HG03159 (cell line): ENCODE results near the gene EPHA3.
"Not testable (repeated sequence)": the region's sequence is repeated elsewhere in the genome, so short reads cannot be mapped to it uniquely, and the experiment has no call there.

ENCODE experiments used
- ATAC-seq: cut with Tn5 transposase; IDR thresholded peaks from one replicate; pipeline ENCODE4 v1.9.1; 2021; ENCODE audit warnings: mild to moderate bottlenecking, moderate library complexity; ENCODE audit not compliant: unreplicated experiment

Gene EPHA3

DNA sequence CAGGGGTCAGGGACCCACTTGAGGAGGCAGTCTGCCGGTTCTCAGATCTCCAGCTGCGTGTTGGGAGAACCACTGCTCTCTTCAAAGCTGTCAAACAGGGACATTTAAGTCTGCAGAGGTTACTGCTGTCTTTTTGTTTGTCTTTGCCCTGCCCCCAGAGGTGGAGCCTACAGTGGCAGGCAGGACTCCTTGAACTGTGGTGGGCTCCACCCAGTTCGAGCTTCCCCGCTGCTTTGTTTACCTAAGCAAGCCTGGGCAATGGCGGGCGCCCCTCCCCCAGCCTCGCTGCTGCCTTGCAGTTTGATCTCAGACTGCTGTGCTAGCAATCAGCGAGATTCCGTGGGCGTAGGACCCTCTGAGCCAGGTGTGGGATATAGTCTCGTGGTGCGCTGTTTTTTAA, 243.5 kb downstream of the EPHA3 start:
- not testable (repeated sequence) for ATAC-seq

DNA sequence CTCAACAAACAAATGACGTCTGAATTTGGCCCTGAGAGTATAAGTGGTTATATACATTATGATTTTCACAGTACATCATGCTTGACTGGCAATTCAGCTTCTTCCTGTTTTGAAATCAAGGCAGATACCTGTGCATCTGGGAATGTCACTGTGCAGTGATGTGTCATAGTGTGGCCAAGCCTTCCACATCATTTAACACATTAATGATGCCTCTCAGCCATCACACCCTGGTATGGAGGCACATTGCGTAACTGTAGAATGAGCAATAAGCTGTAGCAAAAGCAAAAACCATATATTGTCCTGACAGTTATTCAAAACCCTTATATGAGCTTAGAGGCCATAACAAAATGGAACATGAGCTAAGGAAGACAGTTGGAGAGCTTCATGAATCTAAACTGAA, 246.0 kb downstream of the EPHA3 start:
- ATAC-seq: no peak

DNA sequence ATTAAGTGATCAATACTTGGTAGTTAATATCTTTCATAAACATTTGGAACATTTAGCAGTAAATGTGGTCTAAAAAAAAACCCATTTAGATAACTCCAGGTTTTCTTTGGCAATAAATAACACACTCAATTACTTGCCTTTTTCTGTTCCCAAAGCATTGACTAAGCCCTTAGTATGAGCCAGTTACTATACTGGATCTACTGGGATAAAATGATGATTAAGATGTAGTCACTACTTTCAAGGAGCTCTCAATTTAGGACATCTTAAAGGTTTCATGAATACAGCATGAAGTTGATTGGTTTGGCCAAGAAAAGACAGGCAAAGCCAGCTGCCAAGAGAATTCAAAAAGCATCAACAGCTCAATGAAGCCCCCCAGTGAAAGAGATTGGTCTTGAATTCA, 250.9 kb downstream of the EPHA3 start:
- no peak for ATAC-seq

DNA sequence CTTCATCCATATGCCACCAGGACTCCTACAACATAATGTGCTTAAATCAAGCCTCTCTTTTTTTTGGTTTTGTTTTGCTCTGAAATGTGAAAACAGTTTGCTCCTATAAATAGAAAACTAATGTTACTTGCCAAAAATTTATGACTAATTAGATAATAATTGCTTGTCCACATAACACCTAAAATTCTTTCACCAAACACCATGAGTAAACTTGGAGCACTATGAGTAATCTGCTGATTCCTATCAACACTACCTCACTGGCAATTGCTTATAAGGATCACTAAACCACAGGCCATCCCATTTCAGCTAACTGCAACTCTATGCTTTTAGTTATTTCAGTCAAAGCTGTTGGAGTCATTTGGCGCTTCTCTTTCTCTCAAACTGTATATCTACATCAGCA, 252.7 kb downstream of the EPHA3 start:
- no peak for ATAC-seq

DNA sequence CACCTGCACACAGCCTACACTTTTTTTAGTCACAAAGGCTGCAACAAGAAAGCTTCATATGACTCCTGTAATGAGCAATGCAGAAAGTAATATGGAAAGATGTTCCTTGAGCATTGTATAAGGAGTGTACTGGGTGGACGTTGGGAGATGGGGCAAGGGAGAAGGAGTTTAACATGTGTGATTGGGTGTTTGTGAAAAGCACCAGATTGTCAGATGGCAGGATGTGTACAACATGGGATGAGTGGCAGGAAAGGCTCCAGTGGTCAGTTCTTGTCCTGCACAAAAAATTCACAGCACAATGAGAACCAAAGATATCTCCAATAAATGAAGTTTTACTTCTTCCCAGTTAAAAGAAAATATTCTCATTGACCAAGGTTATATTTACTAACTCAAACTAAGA, 255.1 kb downstream of the EPHA3 start:
- ATAC-seq: no peak

DNA sequence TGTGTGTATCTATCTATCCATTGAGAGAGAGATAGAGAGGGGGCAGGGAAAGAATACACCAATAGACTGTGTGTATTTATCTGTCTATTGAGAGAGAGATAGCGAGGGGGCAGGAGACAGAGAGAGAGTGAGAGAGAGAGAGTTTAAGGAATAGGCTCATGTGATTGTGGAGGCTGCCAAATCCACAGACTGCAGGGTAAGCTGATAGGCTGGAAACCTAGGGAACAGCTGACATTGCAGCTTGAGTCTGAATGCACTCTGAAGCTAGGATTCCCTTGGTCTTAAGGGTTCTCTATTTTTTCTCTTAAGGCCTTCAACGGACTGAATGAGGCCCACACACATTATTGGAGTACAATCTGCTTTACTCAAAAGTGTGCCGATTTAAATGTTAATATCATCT, 255.8 kb downstream of the EPHA3 start:
- no peak for ATAC-seq

DNA sequence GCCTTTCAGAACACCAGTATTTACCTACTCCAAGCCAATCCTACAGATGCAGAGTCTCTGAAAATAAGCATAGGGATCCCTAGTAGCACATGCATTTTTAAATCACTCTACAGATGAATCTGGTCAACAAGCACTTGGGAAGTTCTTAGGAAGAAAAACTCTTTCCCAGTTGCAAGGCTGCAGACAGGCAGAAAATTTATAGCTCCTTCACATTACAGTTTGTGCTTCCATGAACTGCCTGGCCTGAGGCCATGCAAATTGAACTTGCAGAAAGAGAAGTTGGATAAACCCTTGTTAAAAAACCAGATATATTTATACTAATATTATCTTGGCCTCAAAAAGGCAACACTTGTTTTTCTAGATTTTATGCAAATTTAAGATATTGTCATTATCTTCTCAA, 256.9 kb downstream of the EPHA3 start:
- no peak for ATAC-seq

DNA sequence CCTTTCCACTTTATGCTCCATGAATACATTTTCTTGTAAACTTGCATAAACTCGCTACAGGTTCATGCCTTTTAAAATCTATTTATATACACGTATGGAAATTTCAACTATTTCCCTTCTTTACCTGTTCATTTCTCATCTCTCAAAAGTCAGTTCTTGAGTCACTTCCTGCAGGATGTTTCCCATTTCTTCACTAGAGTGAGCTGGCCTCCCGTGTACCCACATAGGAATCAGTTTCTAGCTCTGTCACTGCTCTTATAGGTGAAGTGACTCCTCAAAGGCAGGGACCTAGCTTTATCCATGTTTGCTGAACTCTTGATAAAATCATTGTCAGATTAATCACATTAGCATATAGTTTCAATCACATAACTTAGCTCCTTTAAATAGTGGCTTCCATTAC, 259.7 kb downstream of the EPHA3 start:
- no peak for ATAC-seq

DNA sequence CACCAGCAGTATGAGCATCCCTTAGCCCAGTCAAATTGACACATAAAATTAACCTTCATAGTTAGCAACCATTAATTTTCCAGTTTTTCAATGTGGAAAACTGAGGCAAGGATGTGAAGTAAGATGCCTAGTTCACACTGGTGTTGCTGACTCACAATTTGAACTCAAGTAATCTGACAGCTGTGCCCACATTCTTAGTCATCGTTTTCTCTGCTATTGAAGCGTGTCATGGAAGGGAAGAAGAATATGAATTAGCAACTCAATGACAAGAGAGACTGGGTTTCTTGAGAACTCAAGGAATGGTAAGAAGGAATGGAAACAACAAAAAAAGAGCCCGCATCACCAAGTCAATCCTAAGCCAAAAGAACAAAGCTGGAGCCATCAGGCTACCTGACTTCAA, 261.4 kb downstream of the EPHA3 start:
- ATAC-seq: no peak

DNA sequence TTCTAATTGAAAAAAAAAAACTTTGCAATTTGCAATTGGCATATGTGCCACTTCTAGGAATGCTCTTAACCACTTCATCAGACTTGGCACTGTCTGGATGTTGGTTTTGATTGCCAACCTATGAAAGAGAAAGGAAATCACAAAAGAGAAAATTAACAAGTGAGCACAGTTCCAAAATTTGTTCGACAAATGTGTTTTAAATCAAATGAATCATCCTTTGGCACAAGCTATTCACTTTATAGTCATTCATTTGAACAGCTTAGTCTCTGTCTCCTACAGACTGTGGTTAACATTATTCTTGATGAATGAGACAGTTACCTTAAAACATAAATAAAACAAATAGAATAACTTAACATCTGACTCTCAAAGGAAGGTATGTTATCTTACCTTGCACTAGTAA, 265.0 kb downstream of the EPHA3 start:
- no peak for ATAC-seq

DNA sequence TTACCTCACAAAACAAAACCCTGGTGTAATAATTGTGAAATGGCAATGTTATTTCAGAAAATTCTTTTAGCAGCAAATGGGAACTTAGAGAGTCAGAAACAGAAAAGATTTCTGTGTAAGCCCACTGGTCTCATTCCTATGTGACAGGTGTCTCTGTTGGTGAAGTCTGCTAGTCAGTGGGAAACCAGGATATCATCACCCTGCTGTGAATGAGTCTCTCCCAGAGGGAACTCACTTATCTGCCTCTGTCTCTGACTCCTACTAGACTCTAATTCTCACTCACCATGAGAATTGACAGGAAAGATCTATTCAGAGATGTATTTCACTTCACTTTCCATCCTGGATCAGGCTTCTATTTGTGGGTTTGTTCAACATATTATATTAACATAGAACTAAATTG, 266.0 kb downstream of the EPHA3 start:
- no peak for ATAC-seq

DNA sequence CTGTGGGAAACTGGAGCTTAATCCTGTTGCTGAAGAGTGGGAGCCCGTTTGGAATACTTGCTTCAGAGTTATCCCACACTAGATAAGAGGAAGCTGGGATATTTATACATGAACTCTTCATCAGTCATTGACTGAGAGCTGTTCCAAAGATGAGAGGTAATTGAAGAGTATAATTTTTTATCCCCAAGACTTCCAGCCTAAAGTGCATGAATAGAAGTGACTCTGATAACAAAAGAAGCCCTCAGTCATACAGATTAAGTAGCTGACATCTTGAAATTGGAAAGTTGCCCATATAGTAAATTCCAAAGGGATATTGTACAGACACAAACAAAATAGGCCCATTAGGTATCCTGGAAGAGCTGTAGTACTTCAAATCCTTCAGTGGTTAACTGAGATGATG, 268.0 kb downstream of the EPHA3 start:
- ATAC-seq: no peak

DNA sequence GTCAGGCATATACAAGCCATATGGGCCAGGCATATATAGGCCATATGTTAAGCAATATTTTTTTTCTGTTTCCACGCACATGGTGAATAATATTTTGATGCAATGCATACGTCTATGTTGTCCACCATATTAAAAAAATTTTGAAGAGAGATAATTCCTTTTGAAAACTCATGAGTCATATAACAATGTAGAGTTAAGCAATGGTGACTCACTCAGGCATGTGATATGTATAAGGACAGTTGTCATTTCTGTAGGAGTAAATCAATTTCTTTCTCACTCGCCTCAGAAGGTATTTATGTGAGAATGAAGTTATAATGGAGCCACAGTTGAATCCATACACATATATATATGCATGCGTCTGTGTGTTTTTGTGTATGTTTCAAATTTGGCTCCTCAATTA, 272.6 kb downstream of the EPHA3 start:
- no peak for ATAC-seq

DNA sequence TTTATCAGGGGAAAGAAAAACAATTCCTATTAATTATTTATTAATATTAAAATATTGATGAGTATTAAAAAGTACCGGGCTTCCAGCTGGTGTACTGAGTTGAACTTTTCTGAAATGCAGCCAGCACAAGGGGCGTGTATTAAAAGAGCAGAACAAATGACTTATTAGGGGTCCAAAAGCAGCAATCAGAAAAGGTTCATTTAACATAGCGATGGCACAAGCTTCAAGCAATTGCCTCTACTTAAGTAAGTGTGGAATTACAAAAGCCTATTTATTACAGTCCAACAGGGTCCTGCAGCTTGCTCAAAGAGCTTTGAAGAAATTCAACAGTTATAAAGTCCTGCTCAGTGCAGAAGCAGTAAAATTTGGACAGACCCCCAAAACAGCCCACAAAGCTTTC, 285.6 kb downstream of the EPHA3 start:
- no peak for ATAC-seq

DNA sequence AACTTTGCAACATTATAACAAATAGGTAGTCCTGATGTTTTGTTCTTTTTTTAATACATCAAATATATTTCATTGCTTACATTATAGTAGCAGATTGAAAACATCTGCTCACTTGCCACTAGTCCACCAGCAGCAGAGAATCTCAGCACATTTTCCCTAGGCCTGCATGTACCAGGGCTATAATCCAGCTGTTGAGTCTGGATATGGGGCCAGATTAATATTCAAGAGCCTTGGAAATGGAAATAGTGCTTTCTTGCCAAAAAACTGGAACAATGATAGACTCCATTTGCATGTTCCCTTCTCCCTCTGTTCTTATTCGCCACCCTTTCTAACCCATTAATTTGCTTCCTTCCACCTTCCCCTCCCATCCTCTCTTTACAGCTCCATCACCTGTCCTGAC, 288.0 kb downstream of the EPHA3 start:
- no peak for ATAC-seq

DNA sequence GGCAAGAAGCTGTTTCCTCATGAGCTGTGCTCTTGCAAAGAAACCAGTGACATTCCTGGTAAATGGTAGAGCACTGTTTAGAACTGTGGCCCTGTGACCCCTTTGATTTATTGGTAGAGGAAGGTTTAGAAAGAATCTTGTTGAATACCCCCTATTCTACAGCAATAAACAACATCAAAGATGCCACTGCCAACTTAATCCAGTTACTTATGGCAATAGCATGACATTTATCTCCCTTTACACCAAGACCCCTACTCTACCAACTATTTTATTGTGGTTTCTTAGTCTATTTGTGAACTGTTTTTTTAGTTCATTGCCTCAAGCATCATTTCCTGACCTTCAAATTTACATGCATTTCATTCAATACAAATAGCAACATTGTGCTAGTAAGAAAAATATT, 288.6 kb downstream of the EPHA3 start:
- ATAC-seq: no peak

DNA sequence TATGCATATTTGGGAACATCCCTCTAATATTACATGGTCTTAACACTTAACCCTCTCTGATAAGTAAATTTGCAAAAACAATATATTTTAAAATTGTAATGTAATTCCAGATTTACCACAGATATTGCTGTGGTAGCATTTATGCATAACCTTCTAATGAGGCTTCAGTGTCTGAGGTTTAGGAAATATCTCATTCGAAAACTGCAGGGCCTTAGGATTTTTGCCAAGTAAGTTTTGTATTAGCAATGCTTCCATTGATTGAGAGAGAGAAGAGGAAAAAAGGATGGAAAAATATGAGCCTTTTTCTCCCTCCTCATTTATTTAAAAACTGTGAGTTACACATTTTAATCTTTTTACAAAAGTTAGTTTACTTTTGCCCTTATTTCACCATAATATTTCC, 294.6 kb downstream of the EPHA3 start:
- no peak for ATAC-seq

DNA sequence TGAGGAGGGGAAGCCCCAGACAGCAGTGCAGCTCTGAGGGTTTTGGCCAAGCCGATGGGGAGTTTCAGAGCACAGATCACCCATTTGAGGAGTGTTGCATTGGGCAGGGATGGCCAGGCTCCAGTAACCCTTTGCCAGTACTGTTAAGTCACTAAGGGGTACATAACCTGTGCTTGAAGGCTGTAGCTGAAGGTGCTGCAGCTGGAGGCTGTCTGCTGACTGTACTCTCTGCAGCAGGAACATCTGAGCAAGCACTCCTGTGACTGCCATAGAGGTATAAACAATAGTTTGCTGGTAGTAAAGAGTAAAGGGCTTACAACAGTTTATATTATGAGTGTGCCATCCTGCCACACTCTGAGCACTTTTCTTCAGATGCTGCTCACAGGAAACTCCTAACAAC, 297.8 kb downstream of the EPHA3 start:
- ATAC-seq: no peak

DNA sequence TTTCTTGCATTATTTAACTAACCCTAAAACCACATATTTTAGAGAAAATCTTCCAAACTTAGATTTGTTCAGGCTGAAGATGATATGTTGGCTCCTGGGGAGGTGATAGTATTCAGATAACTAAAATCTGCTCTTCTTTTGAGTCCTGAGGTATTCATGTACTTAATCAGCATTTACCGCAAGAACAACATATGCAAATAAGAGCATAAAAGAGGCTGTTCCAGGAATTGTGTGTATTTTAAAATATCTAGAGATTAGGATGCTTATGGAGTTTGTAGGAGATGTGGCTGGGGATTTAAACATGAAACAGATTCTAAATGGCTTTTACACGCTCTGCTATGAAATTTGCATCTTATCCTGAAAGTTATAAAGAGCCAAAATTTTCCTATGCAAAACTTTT, 298.2 kb downstream of the EPHA3 start:
- ATAC-seq: no peak

DNA sequence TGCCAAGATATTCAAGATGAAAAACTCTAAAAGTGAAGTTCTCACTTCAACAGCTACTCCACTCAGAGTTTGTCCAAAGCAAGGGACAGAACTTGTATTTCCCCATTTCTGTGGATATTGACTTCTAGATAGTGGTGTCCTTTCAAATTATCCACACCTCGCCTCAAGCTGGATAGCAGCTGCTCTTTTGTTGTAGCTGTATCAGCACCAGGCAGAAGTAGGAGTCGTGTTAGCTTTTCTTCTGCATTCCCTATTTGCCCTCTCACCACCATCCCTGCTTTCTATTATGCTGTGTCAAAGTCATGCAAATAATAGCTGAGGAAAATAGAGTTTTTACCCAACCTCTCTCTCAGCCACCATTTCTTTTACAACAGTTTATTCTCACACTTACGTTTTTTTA, 303.8 kb downstream of the EPHA3 start:
- no peak for ATAC-seq

DNA sequence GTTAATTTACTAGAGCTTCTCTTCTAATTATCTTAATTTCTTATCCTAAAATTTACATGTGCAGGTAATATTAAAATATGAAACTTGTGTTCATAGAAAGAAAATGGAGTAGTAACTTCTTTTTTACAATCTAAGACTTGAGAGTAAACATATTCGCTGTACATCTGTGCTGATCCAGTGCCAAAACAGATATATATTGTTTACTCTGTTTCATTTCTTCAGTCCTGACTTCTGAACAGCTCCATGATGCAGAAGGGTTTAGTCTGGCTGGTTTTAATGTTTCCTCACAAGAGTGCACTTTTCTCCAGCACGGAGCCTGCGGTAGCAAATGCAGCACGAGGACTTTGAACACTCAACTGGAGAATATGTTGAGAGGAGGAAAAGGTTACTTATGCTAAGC, 306.8 kb downstream of the EPHA3 start:
- ATAC-seq: no peak

DNA sequence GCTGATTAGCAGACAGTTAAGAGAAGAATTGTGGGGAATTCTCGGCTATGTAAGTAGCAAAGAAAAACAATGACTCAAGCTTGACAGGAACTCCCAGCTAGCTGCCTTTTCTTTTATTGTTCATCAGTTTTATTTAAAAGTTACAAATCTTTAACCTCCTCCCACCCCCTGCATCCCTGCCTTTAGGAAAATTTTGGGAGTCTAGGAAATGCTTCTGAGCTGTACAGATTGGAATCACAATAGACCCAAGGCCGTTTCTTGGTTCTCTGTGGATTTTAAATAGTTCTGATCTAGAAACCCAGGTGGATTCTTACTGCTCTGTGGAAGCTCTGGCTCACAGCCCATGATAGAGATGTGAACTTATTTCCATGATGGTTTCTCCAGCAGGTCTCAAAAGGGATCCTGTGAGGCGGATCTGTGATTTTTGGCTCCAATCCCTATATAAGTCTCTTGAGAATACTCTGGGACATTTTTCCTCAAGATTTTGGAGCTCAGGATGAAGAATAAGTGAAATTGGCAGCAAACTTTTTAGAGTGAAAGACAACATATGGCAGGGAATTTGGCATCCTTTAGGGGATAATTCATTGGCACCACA, 312.3 kb downstream of the EPHA3 start:
- ATAC-seq: no peak

DNA sequence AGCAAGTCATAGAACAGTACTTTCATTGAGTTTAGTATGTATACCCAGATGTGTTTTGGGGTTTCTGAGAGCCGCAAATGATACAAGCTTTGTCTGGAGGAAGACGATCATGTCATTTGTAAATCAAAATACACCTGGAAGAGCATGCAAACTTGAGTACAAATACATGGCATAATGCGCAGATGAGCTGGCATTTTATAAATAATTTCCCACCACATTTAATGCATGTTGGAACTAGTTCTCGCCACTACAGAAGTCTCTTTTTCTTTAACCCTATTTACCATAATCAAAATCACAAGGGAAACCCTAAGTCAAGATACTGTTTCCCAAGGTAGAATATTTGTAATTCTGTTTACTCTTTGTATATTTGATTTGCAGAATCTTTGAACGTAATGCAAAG, 318.6 kb downstream of the EPHA3 start:
- ATAC-seq: no peak
